Loucy (cell line): ENCODE measurements around the gene WBP2.
A peak's percentile ranks its signal among the peaks of the same experiment; 100 is the strongest.

Experiments
- H2AFZ ChIP-seq: fragments of 200-600 bp; sonication (generic); 2 replicates; pipeline ENCODE4 v1.6.0; 2016; ENCODE audit warnings: antibody characterized with exemption, mild to moderate bottlenecking, low read length, moderate library complexity
- H3F3A ChIP-seq: fragments of 200-600 bp; 2 replicates; pipeline ENCODE4 v1.6.0; 2016; ENCODE audit warnings: antibody characterized with exemption, low read depth, mild to moderate bottlenecking
- H3K27me3 ChIP-seq: fragments of 200-600 bp; sonication (generic); 2 replicates; pipeline ENCODE4 v1.6.1; 2014; ENCODE audit warnings: low read length, mild to moderate bottlenecking; ENCODE audit not compliant: insufficient read depth, poor library complexity, severe bottlenecking
- H3K36me3 ChIP-seq: fragments of 200-600 bp; sonication (generic); 2 replicates; pipeline ENCODE4 v1.6.1; 2016; ENCODE audit warnings: low read length; ENCODE audit not compliant: insufficient read depth
- H3K4me1 ChIP-seq: fragments of 200-600 bp; sonication (generic); 2 replicates; pipeline ENCODE4 v1.5.1; 2014; ENCODE audit warnings: low read length, mild to moderate bottlenecking; ENCODE audit not compliant: insufficient read depth, poor library complexity, severe bottlenecking
- H3K4me2 ChIP-seq: fragments of 200-600 bp; sonication (generic); 2 replicates; pipeline ENCODE4 v1.6.0; 2014; ENCODE audit warnings: antibody characterized with exemption, low read length, low read depth, mild to moderate bottlenecking; ENCODE audit not compliant: poor library complexity, severe bottlenecking
- H3K4me3 ChIP-seq: fragments of 200-600 bp; sonication (generic); 2 replicates; pipeline ENCODE4 v1.5.1; 2014; ENCODE audit warnings: low read length, mild to moderate bottlenecking, mixed read lengths; ENCODE audit not compliant: poor library complexity, severe bottlenecking
- H3K79me2 ChIP-seq: fragments of 200-600 bp; sonication (generic); 2 replicates; pipeline ENCODE4 v1.6.1; 2014; ENCODE audit warnings: low read length; ENCODE audit not compliant: insufficient read depth
- H3K9ac ChIP-seq: fragments of 200-600 bp; sonication (generic); 2 replicates; pipeline ENCODE4 v1.6.0; 2014; ENCODE audit warnings: mild to moderate bottlenecking, low read depth, low read length, moderate library complexity; ENCODE audit not compliant: poor library complexity, severe bottlenecking
- H3K9me2 ChIP-seq: fragments of 200-600 bp; sonication (generic); replicated peaks from 2 replicates; pipeline ENCODE4 v1.6.1; 2016; ENCODE audit warnings: low read depth, low read length, mixed read lengths
- H3K9me3 ChIP-seq: fragments of 200-600 bp; sonication (generic); 2 replicates; pipeline ENCODE4 v1.6.1; 2014; ENCODE audit warnings: mild to moderate bottlenecking, antibody characterized with exemption, low read length, low read depth; ENCODE audit not compliant: insufficient read depth
- H4K20me1 ChIP-seq: fragments of 200-600 bp; sonication (generic); 2 replicates; pipeline ENCODE4 v1.6.0; 2014; ENCODE audit warnings: antibody characterized with exemption, low read length, mild to moderate bottlenecking; ENCODE audit not compliant: insufficient read depth, poor library complexity, severe bottlenecking
- CTCF ChIP-seq: fragments of 200-600 bp; sonication (generic); conservative IDR thresholded peaks from 2 replicates; pipeline ENCODE4 v1.5.1; 2014; ENCODE audit warnings: mild to moderate bottlenecking, antibody characterized with exemption, low read length
- EZH2phosphoT487 ChIP-seq: fragments of 200-600 bp; IDR thresholded peaks from 2 replicates; pipeline ENCODE4 v1.6.1; 2018; ENCODE audit warnings: antibody characterized with exemption, mild to moderate bottlenecking, moderate library complexity, borderline replicate concordance

WBP2 gene

GRCh38 chr17:75848523-75849278, 6.4 kb downstream of the WBP2 start:
- Histone ChIP-seq H2AFZ (no peak overlapping the region), H3K4me1 (peaks cover 25% of the 10 kb centered on the region), H3K4me2 (no peak overlapping the region), H3K4me3 (no peak overlapping the region), H3K36me3 (peaks cover 4% of the 10 kb centered on the region; the same call in 1 of the 2 replicates), H3K27me3 (no peaks in the 10 kb centered on the region), H3K9me3 (no peaks in the 10 kb centered on the region), H3F3A (no peaks in the 10 kb centered on the region), H3K79me2 (peaks cover 18% of the 10 kb centered on the region; the same call in 1 of the 2 replicates), H3K9me2 (no peaks in the 10 kb centered on the region), H3K9ac (peak overlapping the region; percentile 45), H4K20me1 (no peaks in the 10 kb centered on the region)
- no peak for TF ChIP-seq EZH2phosphoT487
- TF ChIP-seq CTCF, result peak; percentile 90

- Histone ChIP-seq H4K20me1 (peaks cover 6% of the 10 kb centered on the region), H3K4me1 (peaks cover 23% of the 10 kb centered on the region), H3K9me3 (no peaks in the 10 kb centered on the region), H3K4me3 (no peak overlapping the region), H3F3A (no peaks in the 10 kb centered on the region), H2AFZ (no peak overlapping the region), H3K36me3 (peaks cover 4% of the 10 kb centered on the region; the same call in 1 of the 2 replicates), H3K27me3 (no peaks in the 10 kb centered on the region), H3K79me2 (peaks cover 20% of the 10 kb centered on the region), H3K9ac (no peak overlapping the region), H3K9me2 (no peaks in the 10 kb centered on the region), H3K4me2 (no peak overlapping the region)
- TF ChIP-seq CTCF (no peak), EZH2phosphoT487 (no peak)
Measured at GRCh38 chr17:75847614-75848522, 7.3 kb downstream of the WBP2 start.

GRCh38 chr17:75846692-75847613, 8.2 kb downstream of the WBP2 start:
- TF ChIP-seq EZH2phosphoT487 (no peak), CTCF (no peak)

More at GRCh38 chr17:75846692-75847613, 8.2 kb downstream of the WBP2 start:
- Histone ChIP-seq H3K4me1 (peaks cover 33% of the 10 kb centered on the region), H2AFZ (no peak overlapping the region), H3K27me3 (no peaks in the 10 kb centered on the region), H3K9me2 (no peaks in the 10 kb centered on the region), H3F3A (no peaks in the 10 kb centered on the region), H3K9ac (peak overlapping the region; percentile 98), H3K36me3 (peaks cover 4% of the 10 kb centered on the region; the same call in 1 of the 2 replicates), H3K4me3 (no peak overlapping the region), H3K9me3 (no peaks in the 10 kb centered on the region), H3K79me2 (peaks cover 29% of the 10 kb centered on the region), H3K4me2 (no peak overlapping the region), H4K20me1 (peaks cover 14% of the 10 kb centered on the region)
